MCF 10A (cell line): ENCODE measurements around the gene ASCC1. TPM values are rescaled to one million over a fixed set of nuclear protein-coding genes. Genes with fewer than 3 reads are reported as not detected.
"Not testable (repeated sequence)": the region's sequence is repeated elsewhere in the genome, so short reads cannot be mapped to it uniquely, and the experiment has no call there.

Experiments
- BruUV-seq: library from RNA; stranded (reverse); fragments of 400-500 nt; replicated peaks from 2 replicates; lab custom pipeline; 2021; lab: Mats Ljungman, UMichigan
- CTCF ChIA-PET: fragments of 300-600 bp; sonication (Branson Sonifier 250); formaldehyde crosslinking; extraction: SDS; loops from one replicate; lab custom pipeline; 2021; ENCODE audit warnings: antibody characterized with exemption, inconsistent platforms; lab: Yijun Ruan, JAX
- POLR2A ChIA-PET: fragments of 300-600, 350-650 bp; sonication (Branson Sonifier 250); formaldehyde crosslinking; extraction: SDS; loops from one replicate; lab custom pipeline; 2020; ENCODE audit warnings: antibody characterized with exemption, inconsistent platforms; lab: Yijun Ruan, JAX
- DNase-seq: peaks from one replicate; pipeline ENCODE4 v3.0.0-alpha.2; 2018; ENCODE audit not compliant: unreplicated experiment
- H3K27ac Mint-ChIP-seq: one replicate; pipeline ENCODE4 v1.8.0; 2022; ENCODE audit warnings: mild to moderate bottlenecking, low read depth, mixed read lengths; ENCODE audit not compliant: unreplicated experiment
- H3K27me3 Mint-ChIP-seq: one replicate; pipeline ENCODE4 v1.8.0; 2022; ENCODE audit warnings: mixed read lengths; ENCODE audit not compliant: insufficient read depth, unreplicated experiment
- H3K36me3 Mint-ChIP-seq: one replicate; pipeline ENCODE4 v1.8.0; 2022; ENCODE audit warnings: mild to moderate bottlenecking, moderate library complexity, mixed read lengths; ENCODE audit not compliant: insufficient read depth, unreplicated experiment
- H3K4me1 Mint-ChIP-seq: one replicate; pipeline ENCODE4 v1.8.0; 2022; ENCODE audit warnings: mixed read lengths; ENCODE audit not compliant: insufficient read depth, unreplicated experiment
- H3K4me3 Mint-ChIP-seq: one replicate; pipeline ENCODE4 v1.8.0; 2022; ENCODE audit warnings: mild to moderate bottlenecking, moderate library complexity, mixed read lengths; ENCODE audit not compliant: unreplicated experiment
- H3K9me3 Mint-ChIP-seq: one replicate; pipeline ENCODE4 v1.8.0; 2022; ENCODE audit warnings: mixed read lengths; ENCODE audit not compliant: unreplicated experiment
- intact Hi-C: fragments of 100-400 bp; cut with micrococcal nuclease; formaldehyde crosslinking; loops from 2 replicates; pipeline ENCODE4 v1.14.1; 2022
- total RNA-seq: library from RNA; stranded (reverse); gene quantifications from 2 replicates; pipeline ENCODE4 v1.2.3, GENCODE V29; 2022
- TF ChIP-seq, protein P1 (sequence below): fragments of 200-600 bp; IDR thresholded peaks from one replicate; pipeline ENCODE4 v1.8.0; 2022; ENCODE audit warnings: antibody characterized with exemption, mild to moderate bottlenecking; ENCODE audit not compliant: unreplicated experiment

Gene ASCC1
- total RNA-seq, 1 experiment from 2014 or later, result 26.3 TPM

DNA sequence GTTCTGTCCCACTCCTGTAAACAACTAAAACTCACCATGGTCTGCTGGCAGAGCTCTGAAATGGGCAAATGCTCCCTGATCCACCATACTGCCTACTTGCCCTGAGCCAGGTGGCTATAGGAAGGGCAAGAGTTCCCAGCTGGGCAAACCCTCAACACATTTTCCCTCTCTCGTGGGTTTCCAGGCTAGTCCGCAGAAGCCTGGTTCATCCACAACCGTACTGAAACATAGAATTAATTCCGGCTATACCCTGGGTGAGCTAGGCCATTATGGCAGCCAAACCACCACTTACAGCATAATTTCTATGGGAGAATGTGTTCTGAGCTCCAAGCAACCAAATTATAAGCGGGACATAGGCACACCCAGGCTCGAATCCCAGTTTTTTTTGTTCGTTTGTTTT is 37.5 kb upstream of the ASCC1 start:
- DNase-seq, result no peak
- CTCF ChIA-PET, result interaction anchor here (0.6 to 4.5 kb wide), 7 partner anchors 21 to 127 kb away, joined by 3 to 23 read pairs (median 4); partner anchors contain the start of gene DDIT4
- TF ChIP-seq, protein P1, sequence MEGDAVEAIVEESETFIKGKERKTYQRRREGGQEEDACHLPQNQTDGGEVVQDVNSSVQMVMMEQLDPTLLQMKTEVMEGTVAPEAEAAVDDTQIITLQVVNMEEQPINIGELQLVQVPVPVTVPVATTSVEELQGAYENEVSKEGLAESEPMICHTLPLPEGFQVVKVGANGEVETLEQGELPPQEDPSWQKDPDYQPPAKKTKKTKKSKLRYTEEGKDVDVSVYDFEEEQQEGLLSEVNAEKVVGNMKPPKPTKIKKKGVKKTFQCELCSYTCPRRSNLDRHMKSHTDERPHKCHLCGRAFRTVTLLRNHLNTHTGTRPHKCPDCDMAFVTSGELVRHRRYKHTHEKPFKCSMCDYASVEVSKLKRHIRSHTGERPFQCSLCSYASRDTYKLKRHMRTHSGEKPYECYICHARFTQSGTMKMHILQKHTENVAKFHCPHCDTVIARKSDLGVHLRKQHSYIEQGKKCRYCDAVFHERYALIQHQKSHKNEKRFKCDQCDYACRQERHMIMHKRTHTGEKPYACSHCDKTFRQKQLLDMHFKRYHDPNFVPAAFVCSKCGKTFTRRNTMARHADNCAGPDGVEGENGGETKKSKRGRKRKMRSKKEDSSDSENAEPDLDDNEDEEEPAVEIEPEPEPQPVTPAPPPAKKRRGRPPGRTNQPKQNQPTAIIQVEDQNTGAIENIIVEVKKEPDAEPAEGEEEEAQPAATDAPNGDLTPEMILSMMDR, result no peak
- H3K4me3 Mint-ChIP-seq, result no peak overlapping the region
- no peaks in the 10 kb centered on the region for H3K9me3 Mint-ChIP-seq
- intact Hi-C loops, result no loop called here
- no peaks in the 10 kb centered on the region for H3K27me3 Mint-ChIP-seq
- peaks cover 6% of the 10 kb centered on the region for H3K36me3 Mint-ChIP-seq
- POLR2A ChIA-PET, result interaction anchor here (1.1 to 27.1 kb wide), 10 partner anchors 8 to 82 kb away, joined by 3 to 902 read pairs (median 11); partner anchors contain the start of genes ANAPC16, ASCC1 and DDIT4
- BruUV-seq, result no TSS peak
- peak overlapping the region; percentile 79 for H3K27ac Mint-ChIP-seq
- H3K4me1 Mint-ChIP-seq, result peaks cover 47% of the 10 kb centered on the region

DNA sequence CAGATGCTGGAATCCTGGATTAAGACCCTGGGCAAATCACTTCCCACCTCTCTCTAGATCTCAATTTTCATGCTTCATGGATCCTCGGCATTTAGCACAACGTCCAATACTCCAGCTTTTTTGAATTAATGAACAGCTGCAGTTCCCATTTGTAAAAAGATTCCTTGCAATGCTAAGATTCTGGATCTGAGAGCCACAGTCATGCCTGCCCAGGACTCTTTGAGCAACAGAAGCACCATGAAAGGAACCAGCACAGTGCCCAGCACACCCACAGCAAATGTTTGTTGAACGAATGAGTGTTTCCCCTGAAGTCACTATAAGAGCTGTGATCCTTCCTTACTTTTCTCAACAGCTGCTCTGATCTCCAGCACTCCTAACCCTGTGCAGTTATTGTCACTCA is 36.9 kb upstream of the ASCC1 start:
- no peak overlapping the region for H3K4me3 Mint-ChIP-seq
- H3K36me3 Mint-ChIP-seq, result peaks cover 6% of the 10 kb centered on the region
- no peaks in the 10 kb centered on the region for H3K9me3 Mint-ChIP-seq
- ChIA-PET CTCF (interaction anchor here (0.6 to 4.5 kb wide), 4 partner anchors 22 to 127 kb away, joined by 3 to 23 read pairs (median 4); partner anchors contain the start of gene DDIT4), POLR2A (interaction anchor here (0.7 to 27.1 kb wide), 11 partner anchors 8 to 82 kb away, joined by 3 to 902 read pairs (median 5); partner anchors contain the start of gene DDIT4)
- no peak for DNase-seq
- intact Hi-C loops, result no loop called here
- peaks cover 53% of the 10 kb centered on the region for H3K4me1 Mint-ChIP-seq
- TF ChIP-seq, protein P1, result no peak
- H3K27ac Mint-ChIP-seq, result peak overlapping the region; percentile 79
- no TSS peak for BruUV-seq
- H3K27me3 Mint-ChIP-seq, result no peaks in the 10 kb centered on the region

DNA sequence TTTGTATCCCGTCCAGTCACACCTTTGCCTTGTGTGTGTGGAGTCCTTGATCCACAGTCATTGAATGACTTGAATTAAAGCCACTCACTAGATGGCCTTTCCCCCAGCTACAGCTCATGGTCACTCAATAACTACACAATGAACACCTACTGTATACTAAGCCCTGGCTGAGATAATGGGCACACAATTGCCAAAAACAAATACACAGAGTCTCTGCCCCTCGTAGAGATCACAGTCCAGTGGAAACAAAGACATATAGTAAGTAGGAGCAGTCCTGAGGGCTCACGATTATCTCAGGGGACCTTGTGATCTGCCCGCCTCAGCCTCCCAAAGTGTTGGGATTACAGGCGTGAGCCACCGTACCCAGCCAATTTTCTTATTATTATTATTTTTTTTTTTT is 35.6 kb upstream of the ASCC1 start:
- ChIA-PET CTCF (interaction anchor here (0.8 kb wide), 1 partner anchor 1701 kb away, joined by 3 read pairs; no protein-coding TSS in a partner anchor), POLR2A (interaction anchor here (1.5 to 27.1 kb wide), 4 partner anchors 9 to 23 kb away, joined by 3 to 902 read pairs (median 12); partner anchors contain the start of gene DDIT4)
- peaks cover 47% of the 10 kb centered on the region for H3K4me1 Mint-ChIP-seq
- TF ChIP-seq, protein P1, result no peak
- no peaks in the 10 kb centered on the region for H3K9me3 Mint-ChIP-seq
- H3K4me3 Mint-ChIP-seq, result no peak overlapping the region
- no peak for DNase-seq
- no TSS peak for BruUV-seq
- no peaks in the 10 kb centered on the region for H3K27me3 Mint-ChIP-seq
- H3K27ac Mint-ChIP-seq, result peak overlapping the region; percentile 79
- intact Hi-C loops, result no loop called here
- peaks cover 6% of the 10 kb centered on the region for H3K36me3 Mint-ChIP-seq

DNA sequence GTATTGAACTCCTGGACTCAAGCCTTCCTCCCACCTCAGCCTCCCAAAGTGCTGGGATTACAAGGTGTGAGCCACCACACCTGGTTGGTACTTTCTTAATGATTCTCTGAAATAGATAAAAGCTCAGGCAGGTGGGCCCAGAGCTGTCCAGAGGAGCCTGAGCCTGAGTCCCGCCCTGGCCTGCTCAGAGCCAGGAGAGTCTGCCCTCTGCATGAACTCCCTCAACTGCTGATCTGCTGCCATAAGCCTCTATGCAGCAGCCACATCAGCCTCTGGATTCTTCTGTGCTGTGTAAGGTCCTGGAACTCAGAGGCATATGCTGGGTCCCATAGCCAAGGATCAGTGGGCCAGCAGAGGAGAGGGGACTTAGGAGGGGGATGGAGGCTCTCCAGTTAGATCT is 34.6 kb upstream of the ASCC1 start:
- TF ChIP-seq, protein P1, result no peak
- peak; percentile 42 for DNase-seq
- CTCF ChIA-PET, result interaction anchor here (0.8 to 1.2 kb wide), 2 partner anchors 86 to 1700 kb away, joined by 3 to 4 read pairs; no protein-coding TSS in a partner anchor
- BruUV-seq, result no TSS peak
- peak overlapping the region; percentile 79 for H3K27ac Mint-ChIP-seq
- no peak overlapping the region for H3K4me3 Mint-ChIP-seq
- no peaks in the 10 kb centered on the region for H3K9me3 Mint-ChIP-seq
- POLR2A ChIA-PET, result interaction anchor here (0.7 to 27.1 kb wide), 5 partner anchors 10 to 568 kb away, joined by 3 to 902 read pairs (median 9); partner anchors contain the start of gene DDIT4
- H3K36me3 Mint-ChIP-seq, result peaks cover 6% of the 10 kb centered on the region
- no peaks in the 10 kb centered on the region for H3K27me3 Mint-ChIP-seq
- peaks cover 49% of the 10 kb centered on the region for H3K4me1 Mint-ChIP-seq
- intact Hi-C loops, result no loop called here

DNA sequence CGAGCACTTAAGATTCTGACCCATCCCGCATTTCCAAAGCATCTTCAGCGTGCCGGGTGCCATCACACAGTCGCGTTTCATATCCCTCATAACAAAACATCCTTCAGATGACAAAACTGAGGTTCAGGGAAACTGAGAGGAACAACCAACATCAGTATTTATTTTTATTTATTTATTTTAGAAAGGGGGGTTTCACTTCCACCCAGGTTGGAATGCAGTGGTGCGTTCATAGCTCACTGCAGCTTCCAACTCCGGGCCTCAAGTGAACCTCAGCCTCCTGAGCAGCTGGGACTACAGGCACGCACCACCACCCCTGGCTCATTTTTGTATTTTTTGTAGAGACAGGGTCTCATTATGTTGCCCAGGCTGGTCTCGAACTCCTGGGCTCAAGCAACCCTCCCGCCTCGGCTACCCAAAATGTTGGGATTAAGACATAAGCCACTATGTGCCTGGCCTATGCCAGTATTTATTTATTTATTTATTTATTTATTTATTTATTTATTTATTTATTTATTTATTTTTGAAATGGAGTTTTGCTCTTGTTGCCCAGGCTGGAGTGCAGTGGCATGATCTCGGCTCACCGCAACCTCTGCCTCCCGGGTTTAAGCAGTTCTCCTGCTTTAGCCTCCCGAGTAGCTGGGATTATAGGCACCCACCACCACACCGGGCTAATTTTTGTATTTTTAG is 33.2 kb upstream of the ASCC1 start:
- DNase-seq, H3K36me3 Mint-ChIP-seq, intact Hi-C loops, H3K27me3 Mint-ChIP-seq, H3K9me3 Mint-ChIP-seq: not testable (repeated sequence)
- CTCF ChIA-PET, result interaction anchor here (0.6 kb wide), 1 partner anchor 118 kb away, joined by 5 read pairs; no protein-coding TSS in a partner anchor
- peak overlapping the region; percentile 88 for H3K27ac Mint-ChIP-seq
- peak overlapping the region; percentile 49 for H3K4me3 Mint-ChIP-seq
- H3K4me1 Mint-ChIP-seq, result peaks cover 53% of the 10 kb centered on the region
- BruUV-seq, result TSS peak; percentile 63
- POLR2A ChIA-PET, result interaction anchor here (0.6 to 27.1 kb wide), 5 partner anchors 11 to 86 kb away, joined by 3 to 902 read pairs (median 16); partner anchors contain the start of genes ANAPC16, ASCC1 and DDIT4
